Mesenchymal stem cell (in vitro differentiated cells and primary cell): ENCODE measurements around the gene FLRT1.

Source experiments
- DNase-seq: peaks from one replicate; pipeline ENCODE4 v3.0.0-alpha.2; 2013
- H2AFZ ChIP-seq: one replicate; pipeline ENCODE4 v1.6.1; 2013; ENCODE audit warnings: low read depth, mild to moderate bottlenecking, control low read depth, inconsistent platforms, low read length, moderate library complexity
- H2AK5ac ChIP-seq: 2 replicates; pipeline ENCODE4 v1.6.1; 2013; ENCODE audit warnings: low read length, moderate library complexity, mild to moderate bottlenecking, inconsistent platforms; ENCODE audit not compliant: severe bottlenecking
- H2BK120ac ChIP-seq: one replicate; pipeline ENCODE4 v1.6.1; 2013; ENCODE audit warnings: low read depth, mild to moderate bottlenecking, inconsistent platforms, low read length, moderate library complexity
- H2BK12ac ChIP-seq, 2 experiments: one replicate each; pipeline ENCODE4 v1.6.1; 2013; ENCODE audit warnings: inconsistent platforms in 2 of 2, low read length in 2 of 2, mild to moderate bottlenecking in 2 of 2, moderate library complexity in 2 of 2, control low read depth in 1 of 2
- H2BK15ac ChIP-seq: one replicate; pipeline ENCODE4 v1.6.1; 2013; ENCODE audit warnings: mild to moderate bottlenecking, low read depth, inconsistent platforms; ENCODE audit not compliant: poor library complexity, severe bottlenecking
- H2BK5ac ChIP-seq: 2 replicates; pipeline ENCODE4 v1.6.1; 2013; ENCODE audit warnings: low read depth, mild to moderate bottlenecking, low read length, control low read depth, inconsistent platforms; ENCODE audit not compliant: poor library complexity, severe bottlenecking
- H3K14ac ChIP-seq, 2 experiments: one replicate each; pipeline ENCODE4 v1.6.1; 2013; ENCODE audit warnings: inconsistent platforms in 2 of 2, low read length in 2 of 2, control low read depth in 1 of 2, mild to moderate bottlenecking in 1 of 2, moderate library complexity in 1 of 2
- H3K18ac ChIP-seq, 2 experiments: one replicate each; pipeline ENCODE4 v1.6.1; 2013; ENCODE audit warnings: inconsistent platforms in 2 of 2, low read length in 2 of 2, control low read depth in 1 of 2, low read depth in 1 of 2, mild to moderate bottlenecking in 1 of 2
- H3K23ac ChIP-seq, 2 experiments: one replicate each; pipeline ENCODE4 v1.6.1; 2013; ENCODE audit warnings: inconsistent platforms in 2 of 2, low read length in 2 of 2, mild to moderate bottlenecking in 2 of 2, moderate library complexity in 2 of 2, control low read depth in 1 of 2
- H3K27ac ChIP-seq: 2 replicates; pipeline ENCODE4 v1.5.1; 2013; ENCODE audit warnings: mild to moderate bottlenecking, moderate library complexity, low read length, control low read depth, inconsistent platforms; ENCODE audit not compliant: poor library complexity, severe bottlenecking
- H3K27me3 ChIP-seq, 2 experiments: 2 replicates each; pipeline versions ENCODE4 v1.6.1 to v1.7.0; 2013; ENCODE audit warnings: low read length in 2 of 2, mild to moderate bottlenecking in 2 of 2, moderate library complexity in 2 of 2, control low read depth in 1 of 2, inconsistent platforms in 1 of 2; ENCODE audit not compliant: control insufficient read depth in 1 of 2, insufficient read depth in 1 of 2
- H3K36me3 ChIP-seq, 2 experiments: 2 replicates each; pipeline versions ENCODE4 v1.6.1 to v1.7.0; 2013; ENCODE audit warnings: low read length in 2 of 2, control low read depth in 1 of 2, inconsistent platforms in 1 of 2, low read depth in 1 of 2, mild to moderate bottlenecking in 1 of 2; ENCODE audit not compliant: insufficient read depth in 2 of 2, control insufficient read depth in 1 of 2
- H3K4ac ChIP-seq, 2 experiments: one replicate each; pipeline ENCODE4 v1.6.1; 2013; ENCODE audit warnings: inconsistent platforms in 2 of 2, low read length in 2 of 2, mild to moderate bottlenecking in 2 of 2, moderate library complexity in 2 of 2, control low read depth in 1 of 2, low read depth in 1 of 2
- H3K4me1 ChIP-seq: 2 replicates; pipeline ENCODE4 v1.6.1; 2013; ENCODE audit warnings: low read depth, low read length, control low read depth; ENCODE audit not compliant: control insufficient read depth, insufficient read depth
- H3K4me2 ChIP-seq: 2 replicates; pipeline ENCODE4 v1.6.1; 2013; ENCODE audit warnings: low read length, mild to moderate bottlenecking, inconsistent platforms; ENCODE audit not compliant: poor library complexity, severe bottlenecking
- H3K4me3 ChIP-seq, 2 experiments: 2 replicates each; pipeline versions ENCODE4 v1.5.1 to v1.7.0; 2013; ENCODE audit warnings: low read length in 2 of 2, mild to moderate bottlenecking in 2 of 2, control low read depth in 1 of 2, low read depth in 1 of 2; ENCODE audit not compliant: insufficient read depth in 1 of 2
- H3K79me1 ChIP-seq: replicated peaks from 2 replicates; pipeline ENCODE4 v1.6.1; 2013; ENCODE audit warnings: mild to moderate bottlenecking, control low read depth, low read length, inconsistent platforms; ENCODE audit not compliant: poor library complexity, severe bottlenecking
- H3K9ac ChIP-seq: 2 replicates; pipeline ENCODE4 v1.7.0; 2013; ENCODE audit warnings: mild to moderate bottlenecking, low read length, moderate library complexity
- H3K9me3 ChIP-seq: 2 replicates; pipeline ENCODE4 v1.7.0; 2013; ENCODE audit warnings: mild to moderate bottlenecking, low read length; ENCODE audit not compliant: control insufficient read depth
- H4K8ac ChIP-seq: one replicate; pipeline ENCODE4 v1.6.1; 2013; ENCODE audit warnings: inconsistent platforms, mild to moderate bottlenecking, low read length, moderate library complexity
- H4K91ac ChIP-seq: one replicate; pipeline ENCODE4 v1.6.1; 2013; ENCODE audit warnings: mild to moderate bottlenecking, low read length, inconsistent platforms
- WGBS: methylation state at CpG from one replicate; pipeline ENCODE4 v1.1.7; 2013; ENCODE audit warnings: mixed read lengths; 5-methylcytosine and 5-hydroxymethylcytosine counted together

The FLRT1 gene

GRCh38 chr11:64072871-64073270 lies 37.1 kb downstream of the FLRT1 start:
- Histone ChIP-seq H3K36me3 (no peaks in the 10 kb centered on the region), H3K23ac (no peak overlapping the region), H3K4ac (no peak overlapping the region), H4K8ac (no peak overlapping the region), H3K9ac (no peak overlapping the region), H2BK15ac (no peak overlapping the region), H3K4me1 (no peaks in the 10 kb centered on the region), H2BK5ac (no peak overlapping the region), H4K91ac (no peak overlapping the region), H2AK5ac (no peak overlapping the region), H3K27me3 (peaks cover 17 to 52% of the 10 kb centered on the region in 2 experiments), H2AFZ (no peak overlapping the region), H3K18ac (no peak overlapping the region), H2BK12ac (no peak overlapping the region), H3K27ac (no peak overlapping the region), H3K4me2 (no peak overlapping the region), H2BK120ac (no peak overlapping the region), H3K9me3 (no peaks in the 10 kb centered on the region), H3K79me1 (no peaks in the 10 kb centered on the region), H3K14ac (no peak overlapping the region), H3K4me3 (no peak overlapping the region)
- no peak for DNase-seq
- 90% methylated on average over 9 of the region's 9 CpGs for WGBS

- H2BK15ac ChIP-seq, result no peak overlapping the region
- no peak overlapping the region for H3K23ac ChIP-seq
- no peak overlapping the region for H3K4me3 ChIP-seq
- DNase-seq, result no peak
- H3K79me1 ChIP-seq, result no peaks in the 10 kb centered on the region
- no peak overlapping the region for H2BK5ac ChIP-seq
- H2AK5ac ChIP-seq, result no peak overlapping the region
- H2BK12ac ChIP-seq, result no peak overlapping the region
- no peak overlapping the region for H3K18ac ChIP-seq
- H2BK120ac ChIP-seq, result no peak overlapping the region
- no peak overlapping the region for H3K9ac ChIP-seq
- peaks cover 15 to 53% of the 10 kb centered on the region in 2 experiments for H3K27me3 ChIP-seq
- H3K14ac ChIP-seq, result no peak overlapping the region
- H4K8ac ChIP-seq, result no peak overlapping the region
- 80% methylated on average over 13 of the region's 13 CpGs for WGBS
- no peak overlapping the region for H2AFZ ChIP-seq
- H3K4me2 ChIP-seq, result no peak overlapping the region
- no peak overlapping the region for H4K91ac ChIP-seq
- no peak overlapping the region for H3K27ac ChIP-seq
- H3K4me1 ChIP-seq, result no peaks in the 10 kb centered on the region
- H3K36me3 ChIP-seq, result no peaks in the 10 kb centered on the region
- no peak overlapping the region for H3K4ac ChIP-seq
- H3K9me3 ChIP-seq, result no peaks in the 10 kb centered on the region
These were observed 37.8 kb downstream of the FLRT1 start for GRCh38 chr11:64073542-64073941.

GRCh38 chr11:64074239-64074638 lies 38.5 kb downstream of the FLRT1 start:
- Histone ChIP-seq H2AFZ (no peak overlapping the region), H2BK120ac (no peak overlapping the region), H3K4me1 (no peaks in the 10 kb centered on the region), H3K18ac (no peak overlapping the region), H3K9ac (no peak overlapping the region), H4K8ac (no peak overlapping the region), H2BK15ac (peak overlapping the region; percentile 48), H3K14ac (no peak overlapping the region), H3K4me3 (no peak overlapping the region), H3K9me3 (no peaks in the 10 kb centered on the region), H3K23ac (no peak overlapping the region), H2BK12ac (no peak overlapping the region), H3K4ac (no peak overlapping the region), H4K91ac (no peak overlapping the region), H2BK5ac (no peak overlapping the region), H3K27ac (no peak overlapping the region), H3K36me3 (no peaks in the 10 kb centered on the region), H2AK5ac (no peak overlapping the region), H3K79me1 (no peaks in the 10 kb centered on the region), H3K4me2 (no peak overlapping the region), H3K27me3 (peaks cover 16 to 52% of the 10 kb centered on the region in 2 experiments)
- DNase-seq, result no peak
- WGBS, result 61% methylated on average over 10 of the region's 10 CpGs

DNA sequence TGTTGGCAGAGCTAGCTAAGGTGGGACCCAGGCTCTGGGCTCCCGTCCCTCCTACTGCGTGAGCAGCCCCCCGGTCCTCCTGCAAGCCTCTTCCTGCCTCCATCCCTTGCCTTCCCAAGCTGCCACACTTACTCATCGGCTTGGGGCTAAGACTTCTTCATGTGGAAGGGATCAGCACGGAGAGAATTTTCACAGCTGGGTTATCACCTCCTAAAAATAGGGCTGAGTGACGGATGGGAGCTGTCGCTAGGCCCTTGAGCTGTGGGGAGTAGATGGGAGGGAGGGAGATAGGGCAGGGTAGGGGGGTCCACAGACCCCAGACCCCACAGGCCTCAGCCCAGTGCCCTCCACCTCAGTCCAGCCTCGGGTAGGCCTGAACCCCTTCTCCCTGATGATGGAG lies 41.0 kb downstream of the FLRT1 start:
- 76% methylated on average over 7 of the region's 8 CpGs for WGBS
- H3K4me2 ChIP-seq, result no peak overlapping the region

More for the DNA sequence above, 41.0 kb downstream of the FLRT1 start:
- Histone ChIP-seq H3K9me3 (no peaks in the 10 kb centered on the region), H4K8ac (no peak overlapping the region), H4K91ac (no peak overlapping the region), H3K79me1 (no peaks in the 10 kb centered on the region), H2AK5ac (no peak overlapping the region), H3K18ac (no peak overlapping the region), H3K23ac (no peak overlapping the region), H2BK12ac (no peak overlapping the region), H2BK120ac (no peak overlapping the region), H3K27me3 (peaks cover 21 to 44% of the 10 kb centered on the region in 2 experiments), H2AFZ (no peak overlapping the region), H3K36me3 (no peaks in the 10 kb centered on the region), H3K14ac (no peak overlapping the region), H2BK5ac (no peak overlapping the region), H3K4me3 (no peak overlapping the region), H3K27ac (no peak overlapping the region), H3K9ac (no peak overlapping the region), H3K4me1 (peaks cover 1% of the 10 kb centered on the region), H3K4ac (no peak overlapping the region), H2BK15ac (no peak overlapping the region)
- DNase-seq, result no peak
